Gastrocnemius medialis (tissue), 4 donors: ENCODE results near the gene MRPL22.

Source experiments
- CTCF ChIP-seq, 5 experiments: fragments of 450-650 bp in 3 of 5; fragments of 200-600 bp in 2 of 5; sonication (generic) in 2 of 5; IDR thresholded peaks in 4 of 5; conservative IDR thresholded peaks in 1 of 5; 1 replicate in 4 of 5; 2 replicates in 1 of 5; pipeline ENCODE4 v1.5.1; 2016 to 2019; ENCODE audit warnings: antibody characterized with exemption in 5 of 5, mild to moderate bottlenecking in 3 of 5, moderate library complexity in 3 of 5
- POLR2A ChIP-seq, 2 donors: fragments of 450-650 bp; IDR thresholded peaks; one replicate each; pipeline ENCODE4 v1.6.1; 2017; ENCODE audit warnings: antibody characterized with exemption in 2 of 2, mild to moderate bottlenecking in 2 of 2, moderate library complexity in 2 of 2

DNA sequence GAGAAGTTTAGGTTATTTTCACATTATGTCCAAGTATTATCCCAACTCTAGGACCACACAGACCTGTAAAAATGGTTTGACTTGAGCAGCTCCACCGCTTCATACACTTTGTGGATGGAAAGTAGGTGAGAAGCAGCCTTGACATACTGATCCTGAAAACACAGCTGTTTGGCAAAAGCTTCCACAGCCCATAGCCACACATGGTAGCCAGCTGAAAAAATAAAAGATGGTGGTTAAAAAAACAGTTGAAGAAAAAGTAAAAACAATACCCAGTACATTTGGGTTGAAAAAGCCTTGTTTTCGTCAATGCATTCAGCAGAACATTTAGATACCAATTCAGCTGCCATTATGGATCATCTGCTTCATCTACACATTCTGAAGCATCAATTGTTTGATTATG lies 39.6 kb upstream of the MRPL22 start:
- TF ChIP-seq CTCF (IDR thresholded peaks at IDR 0.05 in 4 of 5, conservative IDR thresholded peaks at IDR 0.05 in 1 of 5), result no peak
- TF ChIP-seq POLR2A (IDR thresholded peaks at IDR 0.05), result no peak
